Measurements from ENCODE around the gene ASIC2.

The ASIC2 gene

DNA sequence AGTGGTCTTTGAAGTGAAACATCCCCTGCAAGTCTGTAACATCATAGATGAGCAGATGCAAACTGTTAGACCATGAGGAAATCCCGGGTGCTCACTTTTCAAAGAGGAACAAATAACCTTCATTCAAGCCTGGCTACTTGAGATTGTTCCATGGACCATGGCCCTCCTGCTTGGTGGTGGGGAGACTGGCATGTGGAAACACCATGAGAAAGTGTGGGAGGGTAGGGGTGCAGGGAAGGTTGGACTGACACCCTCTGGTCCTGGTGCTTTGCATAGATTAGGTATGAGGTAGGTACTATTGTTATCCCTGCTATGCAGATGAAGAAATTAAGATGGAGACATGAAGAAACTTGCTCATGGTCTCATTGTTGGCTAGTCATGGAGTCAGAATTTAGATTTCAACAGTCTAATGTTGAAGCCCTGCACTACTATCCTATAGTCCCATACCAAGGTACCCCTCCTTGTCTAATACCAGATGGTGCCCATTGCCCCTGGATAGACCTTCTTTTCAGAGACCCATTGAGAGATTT lies 242.4 kb downstream of the ASIC2 start:
- H3K9me3 Mint-ChIP-seq = no peaks in the 10 kb centered on the region
- H3K27me3 Mint-ChIP-seq = peaks cover 43% of the 10 kb centered on the region
- no peaks in the 10 kb centered on the region for H3K36me3 Mint-ChIP-seq (ENCODE audit: insufficient read depth)
- no peak overlapping the region for H3K27ac Mint-ChIP-seq (ENCODE audit: low read depth)
- DNase-seq (ENCODE audit: low spot score in 2 of 2) (no peak), ATAC-seq (replicated peaks; ENCODE audit: extremely low read depth, poor library complexity, severe bottlenecking) (no peak)
- H3K4me3 Mint-ChIP-seq = no peak overlapping the region
- no peaks in the 10 kb centered on the region for H3K4me1 Mint-ChIP-seq

DNA sequence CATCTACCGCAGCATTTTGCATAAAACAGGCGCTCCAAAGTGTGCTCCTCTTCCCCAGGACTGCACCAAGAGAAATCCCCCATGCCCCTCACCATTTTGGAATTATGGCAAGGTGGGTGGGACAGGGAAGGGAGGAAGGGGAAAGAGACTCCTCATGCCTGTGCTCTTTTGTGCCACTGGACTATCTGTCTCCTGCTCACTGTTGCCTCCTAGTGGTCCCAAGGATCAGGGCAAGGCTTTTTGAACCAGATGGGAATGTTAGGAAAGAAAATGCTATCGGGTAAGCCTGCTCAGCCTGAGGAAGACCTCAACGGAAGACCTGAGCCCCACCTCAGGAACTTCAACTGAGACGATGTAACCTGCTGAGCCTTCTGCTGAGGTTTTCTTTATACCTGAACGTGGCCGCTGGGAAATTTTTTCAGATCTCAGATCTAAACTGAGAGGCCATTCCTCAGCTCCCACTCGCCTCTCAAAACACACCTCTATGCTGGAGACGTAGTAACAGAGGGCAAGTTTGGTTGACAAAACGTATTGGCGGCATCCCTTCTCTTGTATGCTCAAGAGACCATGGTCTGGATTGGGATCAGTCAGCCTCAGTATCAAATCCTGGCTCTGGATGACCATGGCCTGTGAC lies 243.2 kb downstream of the ASIC2 start:
- H3K36me3 Mint-ChIP-seq (ENCODE audit: insufficient read depth) = no peaks in the 10 kb centered on the region
- DNase-seq (ENCODE audit: low spot score in 2 of 2) (no peak), ATAC-seq (replicated peaks; ENCODE audit: extremely low read depth, poor library complexity, severe bottlenecking) (no peak)
- H3K4me3 Mint-ChIP-seq = no peak overlapping the region
- no peaks in the 10 kb centered on the region for H3K9me3 Mint-ChIP-seq
- H3K27ac Mint-ChIP-seq (ENCODE audit: low read depth) = no peak overlapping the region
- H3K27me3 Mint-ChIP-seq = peaks cover 43% of the 10 kb centered on the region
- no peaks in the 10 kb centered on the region for H3K4me1 Mint-ChIP-seq

DNA sequence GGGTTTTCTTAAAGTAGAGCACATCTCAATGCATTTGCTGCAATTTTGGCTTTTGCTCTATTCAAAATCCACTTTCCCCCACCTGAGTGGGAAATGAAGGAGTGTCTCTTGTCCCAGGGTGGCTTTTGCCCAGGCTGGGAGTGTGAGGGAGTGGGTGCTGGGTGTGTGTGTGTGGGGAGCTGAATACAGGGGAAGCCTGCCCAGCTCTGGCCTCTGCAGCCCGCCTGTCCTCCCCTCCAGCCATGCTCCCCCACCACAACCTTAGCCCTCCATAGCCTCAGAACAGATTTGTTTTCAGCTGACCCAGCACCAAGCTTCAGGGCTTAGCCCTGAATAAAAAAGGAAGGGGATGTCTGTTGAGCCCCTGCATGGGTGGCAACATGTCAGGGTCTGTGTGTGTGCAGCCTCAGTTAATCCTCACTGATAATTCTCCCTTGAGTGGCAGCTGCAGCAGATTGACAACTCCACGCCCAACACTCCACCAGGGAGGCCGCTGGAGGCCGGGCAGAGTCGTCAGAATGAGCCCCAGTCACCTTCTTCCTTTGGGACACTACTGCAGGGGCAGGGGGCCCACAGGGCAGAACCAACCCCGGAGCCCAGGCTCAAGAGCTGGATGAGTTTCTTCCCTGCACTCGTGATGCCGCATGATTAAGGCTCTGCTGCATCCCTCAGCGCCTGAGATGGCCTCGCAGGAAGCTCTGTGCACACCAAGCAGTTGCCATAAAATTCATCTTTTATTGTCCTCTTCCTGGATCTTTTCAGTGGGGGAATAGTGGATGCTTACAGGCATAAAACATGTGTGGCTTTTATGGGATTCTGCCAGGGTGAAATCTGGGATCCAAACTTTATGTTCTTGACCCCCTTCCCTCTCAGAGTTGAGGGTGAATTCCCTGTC lies 246.5 kb downstream of the ASIC2 start:
- H3K36me3 Mint-ChIP-seq (ENCODE audit: insufficient read depth) = no peaks in the 10 kb centered on the region
- H3K4me1 Mint-ChIP-seq = no peaks in the 10 kb centered on the region
- ATAC-seq (replicated peaks; ENCODE audit: extremely low read depth, poor library complexity, severe bottlenecking) (no peak), DNase-seq (ENCODE audit: low spot score in 2 of 2) (no peak)
- peaks cover 60% of the 10 kb centered on the region for H3K27me3 Mint-ChIP-seq
- no peak overlapping the region for H3K27ac Mint-ChIP-seq (ENCODE audit: low read depth)
- no peaks in the 10 kb centered on the region for H3K9me3 Mint-ChIP-seq
- no peak overlapping the region for H3K4me3 Mint-ChIP-seq

DNA sequence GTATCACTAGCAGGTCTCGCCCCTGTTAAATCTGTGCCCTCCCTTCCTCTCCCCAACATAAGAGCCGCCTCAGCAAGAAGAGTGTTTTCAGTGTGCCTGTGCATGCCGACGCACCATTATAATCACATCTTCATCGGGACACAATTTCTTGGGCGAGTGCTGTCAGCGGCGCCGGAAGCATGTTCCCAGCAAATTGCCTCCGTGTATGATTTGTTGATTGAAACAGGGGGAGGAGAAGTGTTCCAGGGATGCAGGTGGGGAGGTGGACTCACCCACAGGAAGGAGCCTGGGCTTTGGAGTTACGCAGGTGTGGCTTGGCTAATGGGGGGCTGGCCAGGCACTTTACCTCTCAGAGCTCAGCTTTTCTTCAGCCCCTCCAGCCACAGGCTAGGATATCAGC lies 247.9 kb downstream of the ASIC2 start:
- no peak overlapping the region for H3K27ac Mint-ChIP-seq (ENCODE audit: low read depth)
- H3K4me1 Mint-ChIP-seq = no peaks in the 10 kb centered on the region
- H3K36me3 Mint-ChIP-seq (ENCODE audit: insufficient read depth) = no peaks in the 10 kb centered on the region
- ATAC-seq (replicated peaks; ENCODE audit: extremely low read depth, poor library complexity, severe bottlenecking) (no peak), DNase-seq (ENCODE audit: low spot score in 2 of 2) (no peak)
- H3K27me3 Mint-ChIP-seq = peaks cover 57% of the 10 kb centered on the region
- no peak overlapping the region for H3K4me3 Mint-ChIP-seq
- H3K9me3 Mint-ChIP-seq = no peaks in the 10 kb centered on the region

DNA sequence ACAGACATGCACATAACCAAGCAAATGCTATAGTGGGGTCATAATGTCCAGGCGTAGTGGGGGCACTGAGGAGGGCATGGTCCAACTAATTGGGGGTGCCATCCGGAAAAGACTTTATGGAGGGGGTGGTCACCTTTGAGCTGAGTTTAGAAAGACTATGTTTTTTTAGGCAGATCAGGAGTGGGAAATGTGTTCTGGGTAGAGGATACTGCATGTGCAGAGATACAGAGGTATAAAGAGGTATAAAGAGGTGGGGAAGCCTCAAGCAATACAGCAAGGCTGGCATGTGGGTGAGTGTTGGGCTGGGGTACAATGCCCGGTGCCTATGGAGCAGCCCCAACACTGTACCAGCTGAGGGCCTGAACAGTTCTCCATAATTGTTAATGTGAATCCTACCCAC lies 248.3 kb downstream of the ASIC2 start:
- no peak overlapping the region for H3K27ac Mint-ChIP-seq (ENCODE audit: low read depth)
- no peak for DNase-seq (ENCODE audit: low spot score in 2 of 2)
- no peaks in the 10 kb centered on the region for H3K36me3 Mint-ChIP-seq (ENCODE audit: insufficient read depth)
- no peaks in the 10 kb centered on the region for H3K4me1 Mint-ChIP-seq
- no peak for ATAC-seq (replicated peaks; ENCODE audit: extremely low read depth, poor library complexity, severe bottlenecking)
- H3K9me3 Mint-ChIP-seq = no peaks in the 10 kb centered on the region
- H3K27me3 Mint-ChIP-seq = peaks cover 57% of the 10 kb centered on the region
- no peak overlapping the region for H3K4me3 Mint-ChIP-seq

DNA sequence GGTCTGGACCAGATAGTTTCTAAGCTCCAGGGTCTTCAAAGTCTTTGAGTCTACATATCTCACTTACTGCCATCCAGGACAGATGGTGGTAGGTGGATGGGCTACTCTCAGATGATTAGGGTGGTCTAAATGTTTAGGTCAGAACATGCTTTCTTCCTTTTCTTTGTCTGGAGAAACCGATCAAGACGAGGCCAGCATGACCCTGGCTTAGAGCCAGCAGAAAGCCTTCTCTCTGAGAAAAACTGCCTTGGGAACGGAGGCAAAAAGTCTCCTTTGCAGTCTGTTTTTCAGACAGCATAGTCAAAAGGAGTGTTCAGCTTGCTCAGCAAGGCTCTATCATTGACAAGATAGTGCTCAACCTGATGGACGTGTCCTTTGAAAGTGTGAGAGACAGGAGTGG lies 252.6 kb downstream of the ASIC2 start:
- Mint-ChIP-seq H3K36me3 (ENCODE audit: insufficient read depth) (no peaks in the 10 kb centered on the region), H3K9me3 (no peaks in the 10 kb centered on the region), H3K27ac (ENCODE audit: low read depth) (no peak overlapping the region), H3K4me3 (no peak overlapping the region), H3K4me1 (no peaks in the 10 kb centered on the region), H3K27me3 (peaks cover 77% of the 10 kb centered on the region)
- ATAC-seq (replicated peaks; ENCODE audit: extremely low read depth, poor library complexity, severe bottlenecking) = no peak
- no peak for DNase-seq (ENCODE audit: low spot score in 2 of 2)

DNA sequence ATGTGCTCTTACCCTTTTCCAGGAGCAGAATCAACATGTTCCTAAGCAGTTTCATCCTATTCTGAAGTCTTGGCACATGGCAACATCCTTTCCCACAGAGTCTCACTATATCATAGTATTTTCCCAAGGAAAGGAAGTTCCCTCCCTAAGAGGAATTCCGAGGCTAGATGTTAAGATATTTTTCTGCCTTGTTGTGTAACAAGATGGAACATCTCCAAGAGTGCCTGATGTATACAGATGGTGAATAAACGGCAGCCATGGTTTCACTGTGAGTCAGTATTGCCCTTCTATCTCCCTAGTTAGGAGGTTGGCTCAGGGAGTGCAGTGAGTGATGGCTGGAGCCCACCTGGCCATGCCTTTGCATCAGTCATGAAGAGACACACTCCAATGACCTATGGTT lies 253.2 kb downstream of the ASIC2 start:
- H3K36me3 Mint-ChIP-seq (ENCODE audit: insufficient read depth) = no peaks in the 10 kb centered on the region
- no peak overlapping the region for H3K27ac Mint-ChIP-seq (ENCODE audit: low read depth)
- H3K9me3 Mint-ChIP-seq = no peaks in the 10 kb centered on the region
- ATAC-seq (replicated peaks; ENCODE audit: extremely low read depth, poor library complexity, severe bottlenecking) (no peak), DNase-seq (ENCODE audit: low spot score in 2 of 2) (no peak)
- H3K27me3 Mint-ChIP-seq = peaks cover 77% of the 10 kb centered on the region
- no peaks in the 10 kb centered on the region for H3K4me1 Mint-ChIP-seq
- no peak overlapping the region for H3K4me3 Mint-ChIP-seq

DNA sequence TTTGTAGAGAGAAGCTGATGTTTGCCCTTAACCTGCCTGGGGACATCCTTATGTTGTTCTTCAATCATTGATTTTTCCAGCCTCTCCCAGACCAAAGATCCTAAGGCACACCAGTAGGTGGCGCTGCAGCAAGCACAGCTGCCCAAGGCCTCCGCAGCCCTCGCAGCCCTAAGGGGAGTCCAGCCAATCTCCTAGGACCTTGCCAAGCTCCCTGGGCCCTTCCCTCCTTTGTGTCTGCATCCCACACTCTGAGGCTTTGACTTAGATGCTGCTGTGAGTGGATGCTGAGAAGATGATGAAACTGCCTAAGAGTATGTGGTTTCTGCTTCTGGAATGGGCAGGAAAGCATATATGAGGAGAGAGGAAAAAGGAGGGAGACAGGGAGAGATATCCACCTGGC lies 254.4 kb downstream of the ASIC2 start:
- DNase-seq (ENCODE audit: low spot score in 2 of 2) = no peak
- ATAC-seq (replicated peaks; ENCODE audit: extremely low read depth, poor library complexity, severe bottlenecking) = no peak
- Mint-ChIP-seq H3K9me3 (no peaks in the 10 kb centered on the region), H3K36me3 (ENCODE audit: insufficient read depth) (no peaks in the 10 kb centered on the region), H3K4me1 (no peaks in the 10 kb centered on the region), H3K4me3 (no peak overlapping the region), H3K27ac (ENCODE audit: low read depth) (no peak overlapping the region), H3K27me3 (peaks cover 77% of the 10 kb centered on the region)

DNA sequence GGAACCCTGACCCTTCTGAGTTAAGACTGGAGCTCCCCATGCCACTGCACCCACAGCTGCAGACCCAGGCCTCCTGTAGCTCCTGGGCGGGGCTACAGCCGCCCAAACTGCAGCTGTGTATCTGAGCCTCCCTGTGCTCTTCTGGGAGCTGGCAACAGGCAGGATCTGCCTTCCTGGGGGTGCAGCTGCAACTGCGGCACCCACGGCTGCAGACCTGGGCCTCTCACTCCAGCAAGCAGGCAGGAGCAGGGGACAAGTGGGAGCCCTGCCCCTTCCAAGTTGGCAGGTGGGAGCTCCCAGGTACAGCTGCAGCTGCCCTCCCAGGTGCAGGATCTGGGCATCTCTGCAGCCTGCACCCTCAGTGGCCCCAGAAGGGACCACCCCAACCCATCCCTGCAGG lies 259.9 kb downstream of the ASIC2 start:
- Mint-ChIP-seq H3K27me3 (peaks cover 71% of the 10 kb centered on the region), H3K36me3 (ENCODE audit: insufficient read depth) (no peaks in the 10 kb centered on the region), H3K4me1 (no peaks in the 10 kb centered on the region), H3K4me3 (no peak overlapping the region), H3K9me3 (no peaks in the 10 kb centered on the region), H3K27ac (ENCODE audit: low read depth) (no peak overlapping the region)
- DNase-seq (ENCODE audit: low spot score in 2 of 2) (no peak), ATAC-seq (replicated peaks; ENCODE audit: extremely low read depth, poor library complexity, severe bottlenecking) (no peak)

DNA sequence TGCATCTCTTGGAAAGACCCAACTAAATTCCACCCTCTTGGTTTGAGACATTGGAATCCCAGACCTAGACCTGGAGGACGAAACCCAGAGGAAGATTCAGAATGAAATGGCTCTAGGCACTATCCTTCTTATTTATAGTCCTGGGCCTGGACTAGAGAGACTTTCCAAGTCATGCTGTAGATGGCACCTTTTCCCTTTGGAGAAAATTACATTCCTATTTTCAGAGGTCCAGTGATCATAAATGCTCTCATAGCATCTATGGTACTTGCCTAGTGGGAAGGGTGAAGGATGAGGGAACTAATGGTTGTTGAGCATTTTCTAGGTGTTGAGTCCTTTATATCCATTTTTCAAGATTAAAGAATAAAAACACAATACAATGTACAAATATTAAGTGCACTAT lies 264.3 kb downstream of the ASIC2 start:
- no peaks in the 10 kb centered on the region for H3K36me3 Mint-ChIP-seq (ENCODE audit: insufficient read depth)
- DNase-seq (ENCODE audit: low spot score in 2 of 2) = no peak
- H3K4me1 Mint-ChIP-seq = no peaks in the 10 kb centered on the region
- no peaks in the 10 kb centered on the region for H3K9me3 Mint-ChIP-seq
- no peak for ATAC-seq (replicated peaks; ENCODE audit: extremely low read depth, poor library complexity, severe bottlenecking)
- peaks cover 29% of the 10 kb centered on the region for H3K27me3 Mint-ChIP-seq
- no peak overlapping the region for H3K27ac Mint-ChIP-seq (ENCODE audit: low read depth)
- no peak overlapping the region for H3K4me3 Mint-ChIP-seq

DNA sequence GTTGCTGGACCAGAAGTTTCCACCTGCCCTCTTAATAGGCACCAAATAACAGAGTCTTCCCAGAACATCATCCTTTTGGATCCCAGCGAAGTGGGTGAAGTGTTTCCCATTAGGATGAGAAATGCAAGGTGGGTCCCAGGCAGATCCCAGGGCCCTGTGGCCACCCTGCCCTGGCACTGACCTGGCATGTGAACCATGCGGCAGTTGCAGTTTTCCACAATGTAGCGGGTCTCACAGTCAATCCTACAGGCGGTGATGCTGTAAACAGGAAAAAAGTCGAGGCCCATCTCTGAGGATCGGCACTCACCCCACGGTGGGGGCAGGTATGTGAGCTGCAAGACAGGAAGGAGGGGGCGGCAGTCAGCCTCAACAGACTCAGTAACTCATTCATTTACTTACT lies 265.0 kb downstream of the ASIC2 start:
- Mint-ChIP-seq H3K4me3 (no peak overlapping the region), H3K27me3 (peaks cover 26% of the 10 kb centered on the region), H3K36me3 (ENCODE audit: insufficient read depth) (no peaks in the 10 kb centered on the region), H3K4me1 (no peaks in the 10 kb centered on the region), H3K9me3 (no peaks in the 10 kb centered on the region), H3K27ac (ENCODE audit: low read depth) (no peak overlapping the region)
- DNase-seq (ENCODE audit: low spot score in 2 of 2) (no peak), ATAC-seq (replicated peaks; ENCODE audit: extremely low read depth, poor library complexity, severe bottlenecking) (no peak)

DNA sequence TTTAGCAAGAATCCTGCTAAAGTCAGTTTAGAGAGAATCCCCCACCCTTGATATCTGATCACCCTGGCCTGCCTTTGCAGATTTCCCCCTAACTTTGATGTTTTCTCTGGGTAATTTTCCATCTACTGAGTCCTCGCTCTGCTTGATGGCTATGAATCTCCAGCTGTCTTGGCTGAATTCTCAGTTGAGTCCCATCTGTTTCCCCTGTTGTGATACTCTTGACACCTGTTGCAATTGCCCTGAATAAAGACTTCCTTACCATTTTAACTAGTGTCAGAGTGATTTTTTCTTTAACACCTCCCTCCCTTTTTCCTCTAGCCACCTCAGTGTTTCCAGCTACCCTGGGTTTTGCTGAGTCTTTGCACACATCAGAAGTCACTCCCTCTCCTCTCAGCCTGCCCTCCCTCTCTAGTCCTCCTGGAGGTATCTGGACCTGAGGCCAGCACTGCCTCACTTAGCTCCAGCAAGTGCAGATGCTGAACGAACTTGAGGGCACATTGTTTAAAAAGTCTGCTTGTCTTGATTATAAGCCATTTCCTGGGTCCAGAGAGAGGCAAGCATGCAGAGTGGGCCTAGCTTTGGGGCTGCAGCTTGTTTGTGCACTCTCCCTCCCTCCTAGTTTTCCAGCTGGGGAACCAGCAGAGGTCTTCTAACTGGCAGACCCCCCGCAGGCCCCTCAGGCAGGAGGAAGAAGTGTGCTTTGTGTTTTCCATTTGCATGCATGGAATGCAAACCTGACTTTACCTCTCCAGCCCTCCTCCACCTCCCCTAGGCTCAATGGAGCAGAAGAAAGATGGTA lies 268.2 kb downstream of the ASIC2 start:
- Mint-ChIP-seq H3K27ac (ENCODE audit: low read depth) (no peak overlapping the region), H3K27me3 (peaks cover 20% of the 10 kb centered on the region), H3K9me3 (no peaks in the 10 kb centered on the region), H3K4me1 (no peaks in the 10 kb centered on the region), H3K4me3 (no peak overlapping the region), H3K36me3 (ENCODE audit: insufficient read depth) (no peaks in the 10 kb centered on the region)
- no peak for ATAC-seq (replicated peaks; ENCODE audit: extremely low read depth, poor library complexity, severe bottlenecking)
- no peak for DNase-seq (ENCODE audit: low spot score in 2 of 2)
